HepG2 (cell line): ENCODE results near the gene TOR2A. TPM values are rescaled to one million over a fixed set of nuclear protein-coding genes. Genes with fewer than 3 reads are reported as not detected.

Source experiments
- ATAC-seq: fragments of 200-7000 bp; cut with Tn5 transposase; 3 replicates; pipeline ENCODE4 v1.9.1; 2020; ENCODE audit warnings: mild to moderate bottlenecking, moderate library complexity
- BruUV-seq: library from RNA; stranded (reverse); fragments of 400-500 nt; replicated peaks from 2 replicates; lab custom pipeline; 2021; lab: Mats Ljungman, UMichigan
- CTCF ChIA-PET: fragments of 300-600 bp; formaldehyde crosslinking; extraction: SDS; loops from one replicate; lab custom pipeline; 2021; ENCODE audit warnings: low total read pairs, inconsistent platforms, low intra/inter-chr PET ratio; lab: Yijun Ruan, JAX
- POLR2A ChIA-PET: fragments of 350-600 bp; sonication (Branson Sonifier 250); formaldehyde crosslinking; loops from one replicate; lab custom pipeline; 2020; ENCODE audit warnings: antibody characterized with exemption, inconsistent platforms; lab: Yijun Ruan, JAX
- DNase-seq: peaks from one replicate; pipeline ENCODE4 v3.0.0-alpha.2; 2015; ENCODE audit warnings: low spot score
- FAIRE-seq: peaks from 3 replicates; lab custom pipeline; 2011; peaks lifted over from hg19 to GRCh38; lab: Jason Lieb, UNC
- H2AFZ ChIP-seq: one replicate; pipeline ENCODE4 v1.6.1; 2011; ENCODE audit warnings: low read length, inconsistent platforms
- H3K27ac ChIP-seq: fragments of 300-600 bp; 3 replicates; pipeline ENCODE4 v1.8.0; 2011; ENCODE audit warnings: mixed run types, mild to moderate bottlenecking, mixed read lengths, low read length, inconsistent platforms; ENCODE audit not compliant: insufficient read depth; ENCODE audit errors: extremely low read length
- H3K27me3 ChIP-seq, 2 experiments: fragments of 200-600 bp in 1 of 2; 2 replicates in 1 of 2; 3 replicates in 1 of 2; pipeline versions ENCODE4 v1.6.0 to v1.8.0; 2011; ENCODE audit warnings: low read length in 2 of 2, mild to moderate bottlenecking in 2 of 2, moderate library complexity in 2 of 2, inconsistent platforms in 1 of 2; ENCODE audit not compliant: insufficient read depth in 2 of 2, control insufficient read depth in 1 of 2
- H3K36me3 ChIP-seq, 2 experiments: fragments of 200-600 bp in 1 of 2; replicated peaks in 1 of 2; 2 replicates in 1 of 2; 3 replicates in 1 of 2; pipeline versions ENCODE4 v1.5.1 to v1.8.0; 2011; ENCODE audit warnings: low read length in 2 of 2, inconsistent platforms in 1 of 2; ENCODE audit not compliant: insufficient read depth in 2 of 2, control insufficient read depth in 1 of 2
- H3K4me1 ChIP-seq: 2 replicates; pipeline ENCODE4 v1.5.1; 2012; ENCODE audit warnings: low read length, inconsistent platforms; ENCODE audit not compliant: insufficient read depth
- H3K4me2 ChIP-seq: 2 replicates; pipeline ENCODE4 v1.6.0; 2011; ENCODE audit warnings: low read depth, low read length, inconsistent platforms
- H3K4me3 ChIP-seq, 3 experiments: fragments of 200-600 bp in 1 of 3; sonication (generic), shearing (Covaris generic) in 1 of 3; replicated peaks in 1 of 3; 2 replicates each; pipeline ENCODE4 v1.5.1; 2011 to 2016; ENCODE audit warnings: low read length in 3 of 3, inconsistent platforms in 2 of 3, low read depth in 2 of 3, mild to moderate bottlenecking in 2 of 3, control low read depth in 1 of 3, mixed read lengths in 1 of 3; ENCODE audit not compliant: insufficient read depth in 1 of 3
- H3K79me2 ChIP-seq: one replicate; pipeline ENCODE4 v1.6.1; 2011; ENCODE audit warnings: low read length, inconsistent platforms; ENCODE audit not compliant: insufficient read depth
- H3K9ac ChIP-seq: 2 replicates; pipeline ENCODE4 v1.6.0; 2011; ENCODE audit warnings: mild to moderate bottlenecking, low read depth, low read length, inconsistent platforms; ENCODE audit not compliant: insufficient read depth
- H3K9me3 ChIP-seq: 2 replicates; pipeline ENCODE4 v1.5.1; 2012; ENCODE audit warnings: mild to moderate bottlenecking, low read length
- H4K20me1 ChIP-seq: 2 replicates; pipeline ENCODE4 v1.6.0; 2011; ENCODE audit warnings: inconsistent platforms, mild to moderate bottlenecking, low read length, moderate library complexity; ENCODE audit not compliant: insufficient read depth
- ZMAT5 ChIP-seq: sonication (generic); formaldehyde crosslinking; IDR thresholded peaks from 2 replicates; pipeline ENCODE4 v1.5.0; 2020; ENCODE audit warnings: mild to moderate bottlenecking, low read depth, missing genetic modification reagents, borderline replicate concordance
- WGBS: methylation state at CpG from one replicate; pipeline ENCODE4 v1.1.6; 2017; ENCODE audit warnings: low lambda C conversion rate; 5-methylcytosine and 5-hydroxymethylcytosine counted together
- in situ Hi-C: cut with HindIII; loops from 2 replicates; pipeline ENCODE4 v1.10.0; 2017; ENCODE audit warnings: low pct_unique_long_range_greater_than_20kb; ENCODE audit not compliant: extremely low pct_ligation_motif_present
- intact Hi-C: fragments of 100-400 bp; cut with micrococcal nuclease; formaldehyde crosslinking; loops from one replicate; pipeline ENCODE4 v1.10.0; 2022; ENCODE audit not compliant: unreplicated experiment
- polyA plus RNA-seq, 8 experiments: library from polyadenylated mRNA; depleted of rRNA in 3 of 8; stranded (reverse) in 7 of 8; unstranded in 1 of 8; fragments of >200 nt; fragmentation: Illumina TruSeq in 4 of 8; extraction: Trizol in 4 of 8; gene quantifications; 2 replicates each; pipeline versions ENCODE4 v1.2.1 to v1.2.3, GENCODE V29; 2011 to 2016; ENCODE audit warnings: low read depth in 4 of 8, missing spikeins in 1 of 8, mixed read lengths in 1 of 8; ENCODE audit not compliant: insufficient read depth in 1 of 8
- total RNA-seq, 5 experiments: library from RNA; depleted of rRNA; stranded (reverse); fragments of >200 nt; fragmentation: Illumina TruSeq; extraction: Trizol; gene quantifications; 2 replicates each; pipeline ENCODE4 v1.2.3, GENCODE V29; 2016; ENCODE audit warnings: low read depth in 1 of 5
- TF ChIP-seq, protein P1 (sequence below), 2 experiments: IDR thresholded peaks; 2 replicates each; pipeline ENCODE4 v1.6.1; 2011 to 2012; ENCODE audit warnings: low read length in 2 of 2, borderline replicate concordance in 1 of 2, low read depth in 1 of 2, mild to moderate bottlenecking in 1 of 2, moderate library complexity in 1 of 2
- TF ChIP-seq, protein P2 (sequence below): conservative IDR thresholded peaks from 2 replicates; pipeline ENCODE4 v1.6.1; 2018; ENCODE audit warnings: missing genetic modification reagents
- TF ChIP-seq, protein P3 (sequence below): sonication (generic); IDR thresholded peaks from 2 replicates; pipeline ENCODE4 v1.6.1; 2016; ENCODE audit warnings: low read depth, borderline replicate concordance

Gene TOR2A
- total and polyA plus RNA-seq, 2 of the 13 experiments (the other 11 are each of a cell fraction or from before 2014, with no cell fraction given) = 3.5 to 7.2 TPM

GRCh38 chr9:127733614-127734013, 1.5 kb downstream of the TOR2A start:
- H3K27me3 ChIP-seq = peaks cover 4 to 9% of the 10 kb centered on the region in 2 experiments; a peak in 3 of 5 replicates
- peaks cover 38% of the 10 kb centered on the region for H3K4me1 ChIP-seq
- no peak for DNase-seq
- intact Hi-C loops (loop anchor here (1.0 to 2.0 kb wide), 2 partner anchors 69 to 143 kb away; partner anchors contain the start of gene FPGS), in situ Hi-C loops (loop anchor here (10.0 kb wide), 1 partner anchor 229 kb away; no protein-coding TSS in a partner anchor)
- POLR2A ChIA-PET = no interaction called here
- no peak overlapping the region for H2AFZ ChIP-seq
- no peak overlapping the region for H3K4me3 ChIP-seq
- FAIRE-seq = no peak
- no peaks in the 10 kb centered on the region for H3K9me3 ChIP-seq
- H3K9ac ChIP-seq = no peak overlapping the region
- WGBS = 87% methylated on average over 2 of the region's 2 CpGs
- CTCF ChIA-PET = interaction anchor here (3.9 kb wide), 1 partner anchor 144 kb away, joined by 33 read pairs; no protein-coding TSS in a partner anchor
- H3K36me3 ChIP-seq = no peaks in the 10 kb centered on the region
- TF ChIP-seq, protein P1, sequence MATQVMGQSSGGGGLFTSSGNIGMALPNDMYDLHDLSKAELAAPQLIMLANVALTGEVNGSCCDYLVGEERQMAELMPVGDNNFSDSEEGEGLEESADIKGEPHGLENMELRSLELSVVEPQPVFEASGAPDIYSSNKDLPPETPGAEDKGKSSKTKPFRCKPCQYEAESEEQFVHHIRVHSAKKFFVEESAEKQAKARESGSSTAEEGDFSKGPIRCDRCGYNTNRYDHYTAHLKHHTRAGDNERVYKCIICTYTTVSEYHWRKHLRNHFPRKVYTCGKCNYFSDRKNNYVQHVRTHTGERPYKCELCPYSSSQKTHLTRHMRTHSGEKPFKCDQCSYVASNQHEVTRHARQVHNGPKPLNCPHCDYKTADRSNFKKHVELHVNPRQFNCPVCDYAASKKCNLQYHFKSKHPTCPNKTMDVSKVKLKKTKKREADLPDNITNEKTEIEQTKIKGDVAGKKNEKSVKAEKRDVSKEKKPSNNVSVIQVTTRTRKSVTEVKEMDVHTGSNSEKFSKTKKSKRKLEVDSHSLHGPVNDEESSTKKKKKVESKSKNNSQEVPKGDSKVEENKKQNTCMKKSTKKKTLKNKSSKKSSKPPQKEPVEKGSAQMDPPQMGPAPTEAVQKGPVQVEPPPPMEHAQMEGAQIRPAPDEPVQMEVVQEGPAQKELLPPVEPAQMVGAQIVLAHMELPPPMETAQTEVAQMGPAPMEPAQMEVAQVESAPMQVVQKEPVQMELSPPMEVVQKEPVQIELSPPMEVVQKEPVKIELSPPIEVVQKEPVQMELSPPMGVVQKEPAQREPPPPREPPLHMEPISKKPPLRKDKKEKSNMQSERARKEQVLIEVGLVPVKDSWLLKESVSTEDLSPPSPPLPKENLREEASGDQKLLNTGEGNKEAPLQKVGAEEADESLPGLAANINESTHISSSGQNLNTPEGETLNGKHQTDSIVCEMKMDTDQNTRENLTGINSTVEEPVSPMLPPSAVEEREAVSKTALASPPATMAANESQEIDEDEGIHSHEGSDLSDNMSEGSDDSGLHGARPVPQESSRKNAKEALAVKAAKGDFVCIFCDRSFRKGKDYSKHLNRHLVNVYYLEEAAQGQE (IDR thresholded peaks at IDR 0.05; ENCODE audit: borderline replicate concordance in 1 of 2, low read depth in 1 of 2, low read length in 2 of 2) = no peak
- TF ChIP-seq, protein P2, sequence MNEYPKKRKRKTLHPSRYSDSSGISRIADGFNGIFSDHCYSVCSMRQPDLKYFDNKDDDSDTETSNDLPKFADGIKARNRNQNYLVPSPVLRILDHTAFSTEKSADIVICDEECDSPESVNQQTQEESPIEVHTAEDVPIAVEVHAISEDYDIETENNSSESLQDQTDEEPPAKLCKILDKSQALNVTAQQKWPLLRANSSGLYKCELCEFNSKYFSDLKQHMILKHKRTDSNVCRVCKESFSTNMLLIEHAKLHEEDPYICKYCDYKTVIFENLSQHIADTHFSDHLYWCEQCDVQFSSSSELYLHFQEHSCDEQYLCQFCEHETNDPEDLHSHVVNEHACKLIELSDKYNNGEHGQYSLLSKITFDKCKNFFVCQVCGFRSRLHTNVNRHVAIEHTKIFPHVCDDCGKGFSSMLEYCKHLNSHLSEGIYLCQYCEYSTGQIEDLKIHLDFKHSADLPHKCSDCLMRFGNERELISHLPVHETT = no peak
- TF ChIP-seq, protein P3, sequence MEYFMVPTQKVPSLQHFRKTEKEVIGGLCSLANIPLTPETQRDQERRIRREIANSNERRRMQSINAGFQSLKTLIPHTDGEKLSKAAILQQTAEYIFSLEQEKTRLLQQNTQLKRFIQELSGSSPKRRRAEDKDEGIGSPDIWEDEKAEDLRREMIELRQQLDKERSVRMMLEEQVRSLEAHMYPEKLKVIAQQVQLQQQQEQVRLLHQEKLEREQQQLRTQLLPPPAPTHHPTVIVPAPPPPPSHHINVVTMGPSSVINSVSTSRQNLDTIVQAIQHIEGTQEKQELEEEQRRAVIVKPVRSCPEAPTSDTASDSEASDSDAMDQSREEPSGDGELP = no peak
- TF ChIP-seq ZMAT5 (CRISPR knock-in tag) = no peak
- BruUV-seq = TSS peak; percentile 61
- no peak for ATAC-seq
- no peak overlapping the region for H3K4me2 ChIP-seq
- no peaks in the 10 kb centered on the region for H4K20me1 ChIP-seq
- no peaks in the 10 kb centered on the region for H3K79me2 ChIP-seq
- no peak overlapping the region for H3K27ac ChIP-seq
